Limb (tissue), 2 donors: ENCODE data around the gene KDM1B.
"Not testable (repeated sequence)": the region's sequence is repeated elsewhere in the genome, so short reads cannot be mapped to it uniquely, and the experiment has no call there.

ENCODE experiments used
- DNase-seq, 2 donors: peaks; one replicate each; pipeline ENCODE4 v3.0.0-alpha.2; 2016; ENCODE audit errors: extremely low spot score in 2 of 2

Gene KDM1B

GRCh38 chr6:18187701-18188100, 32.5 kb downstream of the KDM1B start:
- DNase-seq, result no peak

- DNase-seq, result no peak
These were observed 34.0 kb downstream of the KDM1B start for GRCh38 chr6:18189196-18189595.

GRCh38 chr6:18192026-18192425, 36.8 kb downstream of the KDM1B start:
- DNase-seq, result no peak

- DNase-seq, result no peak
These were observed 48.6 kb downstream of the KDM1B start for GRCh38 chr6:18203786-18204185.

GRCh38 chr6:18204691-18205090, 49.5 kb downstream of the KDM1B start:
- no peak for DNase-seq

GRCh38 chr6:18206591-18206990, 51.4 kb downstream of the KDM1B start:
- DNase-seq, result no peak

GRCh38 chr6:18207438-18207837, 52.2 kb downstream of the KDM1B start:
- DNase-seq, result no peak

- DNase-seq, result no peak
These were observed 52.7 kb downstream of the KDM1B start for GRCh38 chr6:18207949-18208348.

- not testable (repeated sequence) for DNase-seq
These were observed 53.6 kb downstream of the KDM1B start for GRCh38 chr6:18208778-18209177.

- no peak for DNase-seq
These were observed 54.4 kb downstream of the KDM1B start for GRCh38 chr6:18209539-18210197.

- DNase-seq, result no peak
These were observed 55.5 kb downstream of the KDM1B start for GRCh38 chr6:18210707-18211106.

GRCh38 chr6:18211338-18211737, 56.1 kb downstream of the KDM1B start:
- no peak for DNase-seq

- no peak for DNase-seq
These were observed 57.0 kb downstream of the KDM1B start for GRCh38 chr6:18212231-18212630.

GRCh38 chr6:18213439-18213838, 58.2 kb downstream of the KDM1B start:
- no peak for DNase-seq

GRCh38 chr6:18214003-18214402, 58.8 kb downstream of the KDM1B start:
- no peak for DNase-seq

GRCh38 chr6:18215436-18215835, 60.2 kb downstream of the KDM1B start:
- no peak for DNase-seq

GRCh38 chr6:18216411-18216810, 61.2 kb downstream of the KDM1B start:
- DNase-seq, result no peak

GRCh38 chr6:18218233-18218632, 63.0 kb downstream of the KDM1B start:
- DNase-seq, result no peak

- DNase-seq, result no peak
These were observed 64.4 kb downstream of the KDM1B start for GRCh38 chr6:18219591-18219990.

GRCh38 chr6:18221288-18221615, 66.0 kb downstream of the KDM1B start:
- no peak for DNase-seq

GRCh38 chr6:18226451-18227105, 71.4 kb downstream of the KDM1B start:
- DNase-seq, result not testable (repeated sequence)

GRCh38 chr6:18227166-18227565, 71.9 kb downstream of the KDM1B start:
- not testable (repeated sequence) for DNase-seq

GRCh38 chr6:18228590-18228989, 73.4 kb downstream of the KDM1B start:
- DNase-seq, result not testable (repeated sequence)
